H1 (cell line): ENCODE data around the gene MROH7. TPM values are rescaled to one million over a fixed set of nuclear protein-coding genes. Genes with fewer than 3 reads are reported as not detected.

Experiments
- CTCF ChIA-PET: fragments of 300-600 bp; sonication (Branson Sonifier 250); formaldehyde crosslinking; loops from one replicate; lab custom pipeline; 2021; ENCODE audit not compliant: partially characterized antibody; lab: Charles Lee
- POLR2A ChIA-PET: fragments of 300-600 bp; sonication (Branson Sonifier 250); formaldehyde crosslinking; loops from one replicate; lab custom pipeline; 2021; ENCODE audit warnings: inconsistent platforms; ENCODE audit not compliant: partially characterized antibody; lab: Charles Lee
- DNase-seq, 2 experiments: peaks; one replicate each; pipeline versions ENCODE4 v3.0.0 to v3.0.0-alpha.2; 2010 to 2022; ENCODE audit warnings: low spot score in 2 of 2, low read depth in 1 of 2, mixed read lengths in 1 of 2
- FAIRE-seq: peaks from 2 replicates; lab custom pipeline; 2011; peaks lifted over from hg19 to GRCh38; lab: Jason Lieb, UNC
- H2AFZ ChIP-seq: 2 replicates; pipeline ENCODE4 v1.8.1; 2012; ENCODE audit warnings: low read length, inconsistent platforms
- H2AK5ac ChIP-seq: 2 replicates; pipeline ENCODE4 v1.6.1; 2013; ENCODE audit warnings: low read depth, low read length
- H2BK120ac ChIP-seq: replicated peaks from 2 replicates; pipeline ENCODE3; 2013; ENCODE audit warnings: low read depth, low read length, inconsistent platforms
- H2BK12ac ChIP-seq: 2 replicates; pipeline ENCODE4 v1.6.1; 2013; ENCODE audit warnings: low read depth, low read length
- H2BK15ac ChIP-seq: 2 replicates; pipeline ENCODE4 v1.6.1; 2013; ENCODE audit warnings: low read length
- H2BK20ac ChIP-seq: 2 replicates; pipeline ENCODE4 v1.6.1; 2013; ENCODE audit warnings: low read length
- H2BK5ac ChIP-seq: 2 replicates; pipeline ENCODE4 v1.6.1; 2013; ENCODE audit warnings: low read depth, low read length
- H3K14ac ChIP-seq: 2 replicates; pipeline ENCODE4 v1.6.1; 2013; ENCODE audit warnings: inconsistent platforms; ENCODE audit not compliant: insufficient read length
- H3K18ac ChIP-seq: 2 replicates; pipeline ENCODE4 v1.6.1; 2013; ENCODE audit warnings: low read length; ENCODE audit errors: extremely low read depth
- H3K23ac ChIP-seq: 2 replicates; pipeline ENCODE4 v1.6.1; 2013; ENCODE audit warnings: inconsistent platforms; ENCODE audit not compliant: insufficient read length
- H3K23me2 ChIP-seq: 2 replicates; pipeline ENCODE4 v1.6.1; 2013; ENCODE audit warnings: low read depth, low read length
- H3K27ac ChIP-seq: 2 replicates; pipeline ENCODE4 v1.6.1; 2011; ENCODE audit warnings: low read depth, low read length, inconsistent platforms
- H3K27me3 ChIP-seq, 4 experiments: replicated peaks in 1 of 4; 1 replicate in 1 of 4; 2 replicates in 3 of 4; pipeline versions ENCODE4 v1.6.1 to v1.8.1; 2011 to 2013; ENCODE audit warnings: low read length in 3 of 4, mild to moderate bottlenecking in 3 of 4, inconsistent platforms in 2 of 4, mixed read lengths in 2 of 4, moderate library complexity in 1 of 4; ENCODE audit not compliant: control insufficient read depth in 3 of 4, insufficient read depth in 3 of 4; ENCODE audit errors: extremely low read depth in 1 of 4
- H3K36me3 ChIP-seq, 4 experiments: 2 replicates each; pipeline versions ENCODE4 v1.6.1 to v1.8.1; 2011 to 2013; ENCODE audit warnings: mild to moderate bottlenecking in 4 of 4, low read length in 3 of 4, moderate library complexity in 2 of 4, control low read depth in 1 of 4, inconsistent platforms in 1 of 4; ENCODE audit not compliant: insufficient read depth in 4 of 4, control insufficient read depth in 2 of 4
- H3K4ac ChIP-seq: replicated peaks from 2 replicates; pipeline ENCODE3; 2013; ENCODE audit warnings: low read length, low read depth, mixed read lengths, inconsistent platforms; ENCODE audit not compliant: insufficient read length
- H3K4me1 ChIP-seq, 4 experiments: replicated peaks in 1 of 4; 1 replicate in 1 of 4; 2 replicates in 3 of 4; pipeline versions ENCODE4 v1.6.1 to v1.8.1; 2011 to 2013; ENCODE audit warnings: low read length in 3 of 4, inconsistent platforms in 2 of 4, mixed read lengths in 1 of 4; ENCODE audit not compliant: insufficient read depth in 4 of 4, control insufficient read depth in 3 of 4
- H3K4me2 ChIP-seq, 2 experiments: 2 replicates each; pipeline versions ENCODE4 v1.6.1 to v1.8.1; 2011 to 2013; ENCODE audit warnings: low read depth in 2 of 2, low read length in 2 of 2, control low read depth in 1 of 2, inconsistent platforms in 1 of 2, mild to moderate bottlenecking in 1 of 2; ENCODE audit not compliant: insufficient read depth in 1 of 2
- H3K4me3 ChIP-seq, 4 experiments: fragments of 200-600, 300-600 bp in 1 of 4; sonication (generic), shearing (Covaris generic), sonication (Bioruptor Twin) in 1 of 4; 2 replicates each; pipeline versions ENCODE4 v1.5.1 to v1.8.1; 2011 to 2016; ENCODE audit warnings: low read length in 4 of 4, low read depth in 3 of 4, control low read depth in 2 of 4, inconsistent platforms in 2 of 4, mild to moderate bottlenecking in 2 of 4, mixed read lengths in 1 of 4, moderate library complexity in 1 of 4; ENCODE audit not compliant: insufficient read depth in 2 of 4; ENCODE audit errors: extremely low read depth in 1 of 4
- H3K56ac ChIP-seq: replicated peaks from 2 replicates; pipeline ENCODE3; 2013; ENCODE audit warnings: low read depth, mild to moderate bottlenecking, mixed read lengths, low read length, inconsistent platforms; ENCODE audit not compliant: insufficient read length
- H3K79me1 ChIP-seq: 2 replicates; pipeline ENCODE4 v1.6.1; 2013; ENCODE audit warnings: low read depth, low read length, control low read depth
- H3K79me2 ChIP-seq, 2 experiments: 2 replicates each; pipeline versions ENCODE4 v1.6.1 to v1.8.1; 2012 to 2013; ENCODE audit warnings: low read length in 2 of 2, mild to moderate bottlenecking in 2 of 2, inconsistent platforms in 1 of 2; ENCODE audit not compliant: insufficient read depth in 2 of 2, control insufficient read depth in 1 of 2
- H3K9ac ChIP-seq, 4 experiments: replicated peaks in 1 of 4; 1 replicate in 1 of 4; 2 replicates in 3 of 4; pipeline versions ENCODE4 v1.6.1 to v1.8.1; 2011 to 2013; ENCODE audit warnings: low read depth in 3 of 4, low read length in 3 of 4, control low read depth in 2 of 4, mild to moderate bottlenecking in 2 of 4, moderate library complexity in 2 of 4, inconsistent platforms in 1 of 4; ENCODE audit errors: extremely low read depth in 1 of 4
- H3K9me3 ChIP-seq, 2 experiments: 2 replicates each; pipeline versions ENCODE4 v1.6.1 to v1.8.1; 2012 to 2013; ENCODE audit warnings: mild to moderate bottlenecking in 2 of 2, moderate library complexity in 2 of 2, control low read depth in 1 of 2, inconsistent platforms in 1 of 2, low read depth in 1 of 2, low read length in 1 of 2, mixed read lengths in 1 of 2; ENCODE audit not compliant: insufficient read depth in 2 of 2
- H4K20me1 ChIP-seq, 2 experiments: replicated peaks in 1 of 2; 2 replicates each; pipeline versions ENCODE3 to v1.8.1; 2011 to 2013; ENCODE audit warnings: inconsistent platforms in 2 of 2, low read length in 2 of 2, mild to moderate bottlenecking in 1 of 2; ENCODE audit not compliant: insufficient read depth in 2 of 2, control insufficient read depth in 1 of 2
- H4K5ac ChIP-seq: 2 replicates; pipeline ENCODE4 v1.6.1; 2013; ENCODE audit warnings: low read length, low read depth, mixed read lengths, inconsistent platforms; ENCODE audit not compliant: insufficient read length
- H4K8ac ChIP-seq: 2 replicates; pipeline ENCODE4 v1.8.0; 2013; ENCODE audit warnings: mild to moderate bottlenecking, moderate library complexity, low read length, inconsistent platforms; ENCODE audit not compliant: insufficient read depth; ENCODE audit errors: extremely low read depth
- H4K91ac ChIP-seq: replicated peaks from 2 replicates; pipeline ENCODE3; 2013; ENCODE audit warnings: low read length, mixed read lengths, inconsistent platforms; ENCODE audit not compliant: insufficient read length
- BACH1 ChIP-seq: IDR thresholded peaks from 2 replicates; pipeline ENCODE4 v1.6.1; 2012; ENCODE audit warnings: low read length, improper control_type of control experiment
- CTBP2 ChIP-seq: IDR thresholded peaks from 2 replicates; pipeline ENCODE4 v1.7.0; 2011; ENCODE audit warnings: borderline replicate concordance, mild to moderate bottlenecking, moderate library complexity, mixed read lengths, low read length; ENCODE audit not compliant: insufficient read depth, insufficient read length
- EZH2 ChIP-seq: fragments of 200-600 bp; sonication (generic); IDR thresholded peaks from 2 replicates; pipeline ENCODE4 v1.7.1; 2012; ENCODE audit warnings: low read depth, mild to moderate bottlenecking, moderate library complexity, low read length, inconsistent platforms; ENCODE audit not compliant: severe bottlenecking
- HDAC2 ChIP-seq, 2 experiments: fragments of 300-600 bp in 1 of 2; sonication (generic) in 1 of 2; IDR thresholded peaks; 2 replicates each; pipeline ENCODE4 v1.6.1; 2011 to 2012; ENCODE audit warnings: low read depth in 2 of 2, low read length in 2 of 2, mild to moderate bottlenecking in 2 of 2, moderate library complexity in 2 of 2, borderline replicate concordance in 1 of 2, inconsistent platforms in 1 of 2
- JUN ChIP-seq: IDR thresholded peaks from 2 replicates; pipeline ENCODE4 v1.6.1; 2011; ENCODE audit warnings: low read depth, mild to moderate bottlenecking, improper control_type of control experiment, low read length
- POLR2A ChIP-seq, 2 experiments: IDR thresholded peaks; 1 replicate in 1 of 2; 2 replicates in 1 of 2; pipeline ENCODE4 v1.6.1; 2011; ENCODE audit warnings: low read depth in 2 of 2, low read length in 2 of 2, mild to moderate bottlenecking in 2 of 2; ENCODE audit errors: control extremely low read depth in 1 of 2
- POLR2AphosphoS5 ChIP-seq: IDR thresholded peaks from 2 replicates; pipeline ENCODE4 v1.6.1; 2011; ENCODE audit warnings: low read depth, low read length
- RBBP5 ChIP-seq: IDR thresholded peaks from 2 replicates; pipeline ENCODE4 v1.7.1; 2012; ENCODE audit warnings: low read depth, mild to moderate bottlenecking, inconsistent platforms, low read length, moderate library complexity, borderline replicate concordance
- SAP30 ChIP-seq: fragments of 300-600 bp; sonication (generic); IDR thresholded peaks from 2 replicates; pipeline ENCODE4 v1.7.1; 2012; ENCODE audit warnings: low read length, moderate library complexity, mild to moderate bottlenecking, inconsistent platforms; ENCODE audit not compliant: insufficient read depth, insufficient replicate concordance
- SIN3A ChIP-seq, 2 experiments: IDR thresholded peaks in 1 of 2; conservative IDR thresholded peaks in 1 of 2; 2 replicates each; pipeline ENCODE4 v1.6.1; 2011 to 2012; ENCODE audit warnings: low read length in 2 of 2, improper control_type of control experiment in 1 of 2, low read depth in 1 of 2, mild to moderate bottlenecking in 1 of 2
- TAF7 ChIP-seq: optimal IDR thresholded peaks from 2 replicates; pipeline ENCODE3; 2011; ENCODE audit warnings: low read depth, mild to moderate bottlenecking, inconsistent platforms, low read length, moderate library complexity, borderline replicate concordance
- ZNF274 ChIP-seq: IDR thresholded peaks from 2 replicates; pipeline ENCODE4 v1.7.0; 2012; ENCODE audit warnings: low read length, borderline replicate concordance; ENCODE audit errors: extremely low read depth
- WGBS, 2 experiments: shearing (Covaris generic) in 1 of 2; methylation state at CpG; one replicate each; pipeline versions ENCODE4 v1.1.6 to v1.1.7; 2013 to 2015; ENCODE audit warnings: low lambda C conversion rate in 2 of 2, mixed read lengths in 2 of 2, inconsistent platforms in 1 of 2, low coverage in 1 of 2, missing lambda C conversion rate in 1 of 2; ENCODE audit not compliant: insufficient replicate concordance in 2 of 2, insufficient coverage in 1 of 2, insufficient read length in 1 of 2; ENCODE audit errors: extremely low coverage in 1 of 2, missing lambda C conversion rate in 1 of 2; 5-methylcytosine and 5-hydroxymethylcytosine counted together
- polyA plus RNA-seq, 7 experiments: library from polyadenylated mRNA; depleted of rRNA in 3 of 7; stranded (reverse) in 5 of 7; unstranded in 2 of 7; fragments of >200 nt in 5 of 7; fragments of 200-250 nt in 2 of 7; gene quantifications; 1 replicate in 5 of 7; 2 replicates in 1 of 7; 4 replicates in 1 of 7; pipeline versions ENCODE4 v1.2.1 to v1.2.3, GENCODE V29; 2011 to 2013; ENCODE audit warnings: missing spikeins in 2 of 7, mixed read lengths in 2 of 7
- total RNA-seq: library from RNA; stranded (reverse); fragmentation: NEBNext Ultra II Directional; extraction: Animal tissue kit (Norgen Biotek cat#: 25700); gene quantifications from 2 replicates; pipeline ENCODE4 v1.2.1, GENCODE V29; 2021
- TF ChIP-seq, protein P1 (sequence below): IDR thresholded peaks from 2 replicates; pipeline ENCODE4 v1.6.1; 2011; ENCODE audit warnings: low read depth, mild to moderate bottlenecking, low read length; ENCODE audit not compliant: insufficient read depth

The MROH7 gene
- total and polyA plus RNA-seq, 2 of the 8 experiments (the other 6 are each of a cell fraction or from before 2014, with no cell fraction given) = 0.07 to 0.20 TPM

DNA sequence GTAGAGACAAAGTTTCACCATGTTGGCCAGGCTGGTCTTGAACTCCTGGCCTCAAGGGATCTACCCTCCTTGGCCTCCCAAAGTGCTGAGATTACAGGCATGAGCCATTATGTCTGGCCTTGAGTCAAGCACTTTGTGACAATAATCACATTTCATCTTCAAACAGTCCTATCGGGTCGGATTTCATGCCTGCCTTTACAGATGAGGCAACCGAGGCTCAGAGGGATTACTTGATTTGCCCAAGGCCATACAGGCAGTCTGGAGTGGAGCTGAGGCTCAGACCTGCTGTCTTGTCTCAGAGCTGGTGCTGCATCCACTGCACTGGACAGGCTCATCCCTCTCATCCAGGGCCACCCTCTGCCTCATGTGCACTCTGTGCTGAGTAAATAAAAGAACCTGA, 44.8 kb upstream of the MROH7 start:
- no peak overlapping the region for H2AK5ac ChIP-seq
- H2BK20ac ChIP-seq = no peak overlapping the region
- POLR2A ChIA-PET = no interaction called here
- no peaks in the 10 kb centered on the region for H3K27me3 ChIP-seq
- peaks cover 0 to 4% of the 10 kb centered on the region in 2 experiments for H4K20me1 ChIP-seq
- no peak overlapping the region for H2BK120ac ChIP-seq
- H3K14ac ChIP-seq = no peak overlapping the region
- no peak for FAIRE-seq
- peak overlapping the region; percentile 8; the same call in 1 of the 2 replicates for H2BK15ac ChIP-seq
- no peak overlapping the region for H3K4ac ChIP-seq
- no peak for DNase-seq
- no peaks in the 10 kb centered on the region for H3K36me3 ChIP-seq
- no peaks in the 10 kb centered on the region for H3K79me1 ChIP-seq
- WGBS, 2 experiments = 100% methylated on average over 3 of the region's 3 CpGs; no CpG with 5 or more reads in 1 of the 2 experiments
- no peak overlapping the region for H3K23ac ChIP-seq
- no peak overlapping the region for H3K9ac ChIP-seq
- H3K9me3 ChIP-seq = no peaks in the 10 kb centered on the region
- H3K79me2 ChIP-seq = no peaks in the 10 kb centered on the region
- no peaks in the 10 kb centered on the region for H3K23me2 ChIP-seq
- H4K5ac ChIP-seq = no peak overlapping the region
- peak overlapping the region; percentile 93 for H4K91ac ChIP-seq
- CTCF ChIA-PET = interaction anchor here (1.1 to 1.6 kb wide), 6 partner anchors 15 to 222 kb away, joined by 3 to 6 read pairs (median 3); no protein-coding TSS in a partner anchor
- no peak overlapping the region for H3K56ac ChIP-seq
- no peaks in the 10 kb centered on the region; a peak in 3 of 7 replicates for H3K4me1 ChIP-seq
- no peak overlapping the region for H2BK12ac ChIP-seq
- H3K18ac ChIP-seq = no peak overlapping the region
- H2BK5ac ChIP-seq = no peak overlapping the region
- no peak overlapping the region for H2AFZ ChIP-seq
- no peak overlapping the region for H3K4me3 ChIP-seq
- no peak overlapping the region for H3K27ac ChIP-seq
- H3K4me2 ChIP-seq = no peak overlapping the region
- no peak overlapping the region for H4K8ac ChIP-seq
- TF ChIP-seq BACH1 = no peak
- no peak for TF ChIP-seq SAP30
- no peak for TF ChIP-seq RBBP5
- TF ChIP-seq EZH2 = no peak
- no peak for TF ChIP-seq ZNF274
- TF ChIP-seq JUN = no peak
- no peak for TF ChIP-seq SIN3A (conservative IDR thresholded peaks at IDR 0.05 in 1 of 2, IDR thresholded peaks at IDR 0.05 in 1 of 2; ENCODE audit: low read depth in 1 of 2, low read length in 2 of 2)
- no peak for TF ChIP-seq POLR2A (IDR thresholded peaks at IDR 0.05; ENCODE audit: control extremely low read depth in 1 of 2, low read depth in 2 of 2, low read length in 2 of 2)
- no peak for TF ChIP-seq TAF7
- no peak for TF ChIP-seq HDAC2 (IDR thresholded peaks at IDR 0.05; ENCODE audit: borderline replicate concordance in 1 of 2, low read depth in 2 of 2, low read length in 2 of 2)
- no peak for TF ChIP-seq POLR2AphosphoS5
- no peak for TF ChIP-seq CTBP2
- TF ChIP-seq, protein P1, sequence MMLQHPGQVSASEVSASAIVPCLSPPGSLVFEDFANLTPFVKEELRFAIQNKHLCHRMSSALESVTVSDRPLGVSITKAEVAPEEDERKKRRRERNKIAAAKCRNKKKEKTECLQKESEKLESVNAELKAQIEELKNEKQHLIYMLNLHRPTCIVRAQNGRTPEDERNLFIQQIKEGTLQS = no peak
